ENCODE measurements around the gene RHO.

- TF ChIP-seq CTCF (IDR thresholded peaks at IDR 0.05; ENCODE audit: poor library complexity) (no peak), EZH2phosphoT487 (IDR thresholded peaks at IDR 0.05; ENCODE audit: low read depth, severe bottlenecking, unreplicated experiment) (no peak)
These were observed 48.3 kb downstream of the RHO start for GRCh38 chr3:129576514-129577352.
